Adrenal gland (tissue), 12 donors: Measurements from ENCODE around the gene CARMIL3. TPM values are rescaled to one million over a fixed set of nuclear protein-coding genes. Genes with fewer than 3 reads are reported as not detected.

Experiments
- DNase-seq, 7 donors: peaks; one replicate each; pipeline ENCODE4 v3.0.0-alpha.2; 2019 to 2020
- H3K27ac ChIP-seq, 5 donors: fragments of 200-600 bp; sonication (generic) in 4 of 5; 1 replicate in 3 of 5; 2 replicates in 2 of 5; pipeline versions ENCODE4 v1.5.1 to v1.8.0; 2016 to 2020; ENCODE audit warnings: mild to moderate bottlenecking in 1 of 5
- H3K27me3 ChIP-seq: fragments of 200-600 bp; 2 replicates; pipeline ENCODE4 v1.8.0; 2021
- H3K36me3 ChIP-seq, 2 donors: fragments of 200-600 bp; replicated peaks in 1 of 2; 1 replicate in 1 of 2; 2 replicates in 1 of 2; pipeline versions ENCODE4 v1.5.1 to v1.8.0; 2018 to 2022
- H3K4me1 ChIP-seq, 2 donors: fragments of 200-600 bp; replicated peaks in 1 of 2; 1 replicate in 1 of 2; 2 replicates in 1 of 2; pipeline versions ENCODE4 v1.5.1 to v1.8.0; 2018 to 2021
- H3K4me3 ChIP-seq, 4 donors: fragments of 200-600 bp; sonication (generic) in 3 of 4; one replicate each; pipeline ENCODE4 v1.5.1; 2016 to 2018
- H3K9me3 ChIP-seq, 3 donors: fragments of 200-600 bp; sonication (generic) in 1 of 3; replicated peaks in 1 of 3; 1 replicate in 2 of 3; 2 replicates in 1 of 3; pipeline versions ENCODE4 v1.5.1 to v1.8.0; 2016 to 2021
- POLR2A ChIP-seq, 2 donors: fragments of 450-650 bp; IDR thresholded peaks; one replicate each; pipeline ENCODE4 v1.6.1; 2017; ENCODE audit warnings: antibody characterized with exemption in 2 of 2, mild to moderate bottlenecking in 2 of 2, moderate library complexity in 1 of 2
- WGBS, 4 donors: extraction: QIAGEN DNeasy Blood & Tissue Kit in 2 of 4; methylation state at CpG; one replicate each; pipeline versions ENCODE4 v1.1.5 to v1.1.7; 2013 to 2017; 5-methylcytosine and 5-hydroxymethylcytosine counted together
- intact Hi-C, 2 donors: fragments of 100-400 bp; cut with DNase I; formaldehyde crosslinking; loops; one replicate each; pipeline versions ENCODE4 v1.14.1 to v1.15.0; 2022 to 2023
- polyA plus RNA-seq, 3 donors: library from polyadenylated mRNA; stranded (reverse); fragments of 200-250 nt in 2 of 3; fragments of 350-450 nt in 1 of 3; fragmentation: Illumina TruSeq in 1 of 3; extraction: RNeasy Lipid Tissue Mini Kit (QIAGEN cat#74804) in 1 of 3; gene quantifications; one replicate each; pipeline ENCODE4 v1.2.3, GENCODE V29; 2013 to 2014
- total RNA-seq, 9 donors: library from RNA; depleted of rRNA in 4 of 9; stranded (reverse); fragments of >200 nt in 4 of 9; fragments of 120-200 nt in 1 of 9; fragmentation: NEBNext Ultra II Directional in 1 of 9; extraction: Animal tissue kit (Norgen Biotek cat#: 25700) in 1 of 9; gene quantifications; one replicate each; pipeline versions ENCODE4 v1.1.0 to v1.2.4, GENCODE V29; 2013 to 2023
- TF ChIP-seq, protein P1 (sequence below), 6 experiments: fragments of 450-650 bp in 4 of 6; fragments of 200-600 bp in 2 of 6; sonication (generic) in 1 of 6; IDR thresholded peaks; 1 replicate in 5 of 6; 2 replicates in 1 of 6; pipeline versions ENCODE4 v1.5.1 to v1.8.0; 2016 to 2021; ENCODE audit warnings: antibody characterized with exemption in 6 of 6, mild to moderate bottlenecking in 2 of 6, moderate library complexity in 1 of 6
- donor health status: healthy with polysubstance abuse.
- donor health status: Bipolar disorder and iron deficiency.
- donor health status: DM: yes; HTN: yes; CAD: no.
- donor health status: DM: no; HTN: no; CAD: no.
- donor health status: DM: no; HTN: no; CAD: no.
- donor health status: DM: yes; HTN: yes; CAD: no.

Gene CARMIL3
- total and polyA plus RNA-seq, 12 donors, result 0.17 to 5.8 (median 0.74) TPM; not detected in 1

DNA sequence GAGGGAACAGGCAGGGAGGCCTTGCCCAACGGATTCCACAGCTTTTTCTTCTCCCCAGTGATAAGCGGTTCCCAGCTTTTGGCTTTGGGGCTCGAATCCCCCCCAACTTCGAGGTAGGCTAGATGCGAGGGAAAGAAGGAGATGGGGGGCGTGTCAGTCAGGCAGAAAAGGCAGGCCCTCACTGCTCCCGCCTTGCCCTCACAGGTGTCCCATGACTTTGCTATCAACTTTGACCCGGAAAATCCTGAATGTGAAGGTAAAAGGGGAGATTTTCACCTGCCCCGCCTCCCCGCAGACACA, 24.4 kb downstream of the CARMIL3 start:
- 85 to 92% (median 87%) methylated on average over 10 of the region's 10 CpGs for WGBS, 4 donors
- Histone ChIP-seq H3K4me3 (no peak overlapping the region), H3K9me3 (no peaks in the 10 kb centered on the region), H3K36me3 (no peaks in the 10 kb centered on the region), H3K27ac (no peak overlapping the region), H3K4me1 (no peaks in the 10 kb centered on the region), H3K27me3 (no peaks in the 10 kb centered on the region)
- TF ChIP-seq POLR2A (IDR thresholded peaks at IDR 0.05), result no peak
- TF ChIP-seq, protein P1, sequence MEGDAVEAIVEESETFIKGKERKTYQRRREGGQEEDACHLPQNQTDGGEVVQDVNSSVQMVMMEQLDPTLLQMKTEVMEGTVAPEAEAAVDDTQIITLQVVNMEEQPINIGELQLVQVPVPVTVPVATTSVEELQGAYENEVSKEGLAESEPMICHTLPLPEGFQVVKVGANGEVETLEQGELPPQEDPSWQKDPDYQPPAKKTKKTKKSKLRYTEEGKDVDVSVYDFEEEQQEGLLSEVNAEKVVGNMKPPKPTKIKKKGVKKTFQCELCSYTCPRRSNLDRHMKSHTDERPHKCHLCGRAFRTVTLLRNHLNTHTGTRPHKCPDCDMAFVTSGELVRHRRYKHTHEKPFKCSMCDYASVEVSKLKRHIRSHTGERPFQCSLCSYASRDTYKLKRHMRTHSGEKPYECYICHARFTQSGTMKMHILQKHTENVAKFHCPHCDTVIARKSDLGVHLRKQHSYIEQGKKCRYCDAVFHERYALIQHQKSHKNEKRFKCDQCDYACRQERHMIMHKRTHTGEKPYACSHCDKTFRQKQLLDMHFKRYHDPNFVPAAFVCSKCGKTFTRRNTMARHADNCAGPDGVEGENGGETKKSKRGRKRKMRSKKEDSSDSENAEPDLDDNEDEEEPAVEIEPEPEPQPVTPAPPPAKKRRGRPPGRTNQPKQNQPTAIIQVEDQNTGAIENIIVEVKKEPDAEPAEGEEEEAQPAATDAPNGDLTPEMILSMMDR (IDR thresholded peaks at IDR 0.05), result no peak
- intact Hi-C loops, result no loop called here
- DNase-seq, result no peak

DNA sequence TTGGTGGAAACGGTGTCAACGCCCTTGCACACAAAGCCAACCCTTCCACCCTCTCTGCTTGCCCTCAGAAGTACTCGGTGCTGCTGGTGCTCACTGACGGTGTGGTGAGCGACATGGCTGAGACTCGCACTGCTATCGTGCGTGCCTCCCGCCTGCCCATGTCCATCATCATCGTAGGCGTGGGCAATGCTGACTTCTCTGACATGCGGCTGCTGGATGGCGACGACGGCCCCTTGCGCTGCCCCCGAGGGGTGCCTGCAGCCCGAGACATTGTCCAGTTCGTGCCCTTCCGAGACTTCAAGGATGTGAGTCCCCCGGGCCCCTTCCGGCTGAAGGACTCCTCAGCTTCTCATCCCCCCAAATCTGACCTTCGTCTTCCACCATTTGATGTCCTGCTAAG, 25.3 kb downstream of the CARMIL3 start:
- no peak for TF ChIP-seq POLR2A (IDR thresholded peaks at IDR 0.05)
- TF ChIP-seq, protein P1 (IDR thresholded peaks at IDR 0.05), result no peak
- Histone ChIP-seq H3K27ac (no peak overlapping the region), H3K4me3 (no peak overlapping the region), H3K4me1 (no peaks in the 10 kb centered on the region), H3K9me3 (no peaks in the 10 kb centered on the region), H3K36me3 (no peaks in the 10 kb centered on the region), H3K27me3 (no peaks in the 10 kb centered on the region)
- intact Hi-C loops, result no loop called here
- 79 to 91% (median 87%) methylated on average over 5 to 23 of the region's 23 CpGs for WGBS, 4 donors
- no peak for DNase-seq

DNA sequence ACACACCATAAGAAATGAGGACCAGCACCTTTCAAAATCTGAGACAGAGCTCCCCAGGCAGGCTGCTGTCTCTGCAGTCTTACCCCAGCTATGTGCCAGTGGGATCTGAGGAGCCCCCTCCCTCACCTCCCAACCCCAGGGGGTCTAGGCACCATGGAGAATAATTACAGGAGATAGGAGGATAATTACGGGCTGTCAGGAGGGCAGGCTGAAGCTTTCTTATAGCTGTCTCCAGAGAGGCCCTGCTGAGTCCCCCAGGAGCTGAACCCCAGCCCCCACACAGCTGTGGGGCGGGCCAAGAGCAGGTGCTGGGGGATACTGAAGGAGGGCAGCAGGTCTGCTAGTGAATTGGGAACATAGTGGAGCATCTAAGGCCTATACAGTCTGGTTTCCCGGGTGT, 26.3 kb downstream of the CARMIL3 start:
- Histone ChIP-seq H3K4me3 (no peak overlapping the region), H3K27me3 (no peaks in the 10 kb centered on the region), H3K9me3 (no peaks in the 10 kb centered on the region), H3K4me1 (no peaks in the 10 kb centered on the region), H3K36me3 (no peaks in the 10 kb centered on the region), H3K27ac (no peak overlapping the region)
- intact Hi-C loops, result no loop called here
- TF ChIP-seq, protein P1 (IDR thresholded peaks at IDR 0.05), result no peak
- no peak for TF ChIP-seq POLR2A (IDR thresholded peaks at IDR 0.05)
- 73 to 84% (median 78%) methylated on average over 3 of the region's 3 CpGs for WGBS, 4 donors
- DNase-seq, result no peak

DNA sequence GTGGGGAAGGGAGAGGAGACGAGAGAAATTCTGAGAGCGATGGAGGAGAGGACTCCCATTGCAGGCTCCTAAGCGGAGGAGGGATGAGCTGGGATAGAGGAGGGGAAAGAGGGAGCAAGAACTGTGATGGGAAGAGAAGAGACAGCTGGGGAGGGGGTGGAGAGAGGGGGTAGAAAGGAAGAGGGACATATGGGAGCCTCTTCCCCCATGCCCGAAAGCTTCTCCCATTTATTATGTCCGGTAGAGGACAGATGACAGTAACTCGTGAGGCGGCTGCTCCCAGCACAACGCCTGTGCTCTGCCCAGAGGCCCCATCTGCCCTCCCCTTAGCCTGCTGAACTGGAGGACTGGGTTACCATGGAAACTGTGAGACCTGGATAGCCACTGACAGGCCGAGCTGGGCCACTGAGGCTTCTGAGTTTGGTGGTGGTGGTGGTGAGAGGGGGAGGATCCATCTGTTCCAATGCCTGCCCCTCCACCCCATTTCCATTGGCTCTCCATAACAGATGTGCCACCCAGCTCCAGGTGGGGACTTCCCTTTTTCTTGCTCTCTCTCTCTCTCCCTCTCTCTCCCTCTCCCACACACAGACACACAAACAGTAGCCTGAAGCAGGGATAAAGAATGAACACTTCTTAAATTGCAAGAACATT, 27.8 kb downstream of the CARMIL3 start:
- H3K27ac ChIP-seq, result peak overlapping the region in 1 of 5 donors; percentile 26
- WGBS, 4 donors, result 86 to 95% (median 94%) methylated on average over 8 to 9 of the region's 9 CpGs
- H3K4me1 ChIP-seq, result no peaks in the 10 kb centered on the region
- no peaks in the 10 kb centered on the region for H3K36me3 ChIP-seq
- no peaks in the 10 kb centered on the region for H3K9me3 ChIP-seq
- TF ChIP-seq POLR2A (IDR thresholded peaks at IDR 0.05), result no peak
- TF ChIP-seq, protein P1 (IDR thresholded peaks at IDR 0.05), result no peak
- intact Hi-C loops, result loop anchor here in 1 of 2 donors (10.0 kb wide), 1 partner anchor 105 kb away; no protein-coding TSS in a partner anchor
- peak in 1 of 7 donors; percentile 86 for DNase-seq
- no peak overlapping the region for H3K4me3 ChIP-seq
- no peaks in the 10 kb centered on the region for H3K27me3 ChIP-seq
